ENCODE results near the gene NDOR1.

Gene NDOR1

DNA sequence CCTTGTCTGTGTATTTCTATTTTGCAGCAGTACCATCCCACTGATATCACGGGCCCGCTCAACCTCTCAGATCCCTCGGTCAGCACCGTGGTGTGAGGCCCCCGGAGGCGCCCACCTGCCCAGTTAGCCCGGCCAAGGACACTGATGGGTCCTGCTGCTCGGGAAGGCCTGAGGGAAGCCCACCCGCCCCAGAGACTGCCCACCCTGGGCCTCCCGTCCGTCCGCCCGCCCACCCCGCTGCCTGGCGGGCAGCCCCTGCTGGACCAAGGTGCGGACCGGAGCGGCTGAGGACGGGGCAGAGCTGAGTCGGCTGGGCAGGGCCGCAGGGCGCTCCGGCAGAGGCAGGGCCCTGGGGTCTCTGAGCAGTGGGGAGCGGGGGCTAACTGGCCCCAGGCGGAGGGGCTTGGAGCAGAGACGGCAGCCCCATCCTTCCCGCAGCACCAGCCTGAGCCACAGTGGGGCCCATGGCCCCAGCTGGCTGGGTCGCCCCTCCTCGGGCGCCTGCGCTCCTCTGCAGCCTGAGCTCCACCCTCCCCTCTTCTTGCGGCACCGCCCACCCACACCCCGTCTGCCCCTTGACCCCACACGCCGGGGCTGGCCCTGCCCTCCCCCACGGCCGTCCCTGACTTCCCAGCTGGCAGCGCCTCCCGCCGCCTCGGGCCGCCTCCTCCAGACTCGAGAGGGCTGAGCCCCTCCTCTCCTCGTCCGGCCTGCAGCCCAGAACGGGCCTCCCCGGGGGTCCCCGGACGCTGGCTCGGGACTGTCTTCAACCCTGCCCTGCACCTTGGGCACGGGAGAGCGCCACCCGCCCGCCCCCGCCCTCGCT, 37.5 kb upstream of the NDOR1 start:
- no peak for DNase-seq (ENCODE audit: low read depth)

DNA sequence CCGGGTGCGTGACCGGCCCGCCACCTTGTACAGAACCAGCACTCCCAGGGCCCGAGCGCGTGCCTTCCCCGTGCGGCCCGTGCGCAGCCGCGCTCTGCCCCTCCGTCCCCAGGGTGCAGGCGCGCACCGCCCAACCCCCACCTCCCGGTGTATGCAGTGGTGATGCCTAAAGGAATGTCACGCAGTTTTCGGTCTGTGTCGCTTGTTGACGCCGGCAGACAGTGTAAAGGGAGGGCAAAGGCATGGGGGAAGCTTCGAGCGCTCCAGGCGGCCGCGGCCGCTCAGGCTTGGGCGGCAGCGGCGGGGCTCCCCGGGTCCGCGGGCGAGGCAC, 37.0 kb upstream of the NDOR1 start:
- no peak for DNase-seq (ENCODE audit: low read depth)

DNA sequence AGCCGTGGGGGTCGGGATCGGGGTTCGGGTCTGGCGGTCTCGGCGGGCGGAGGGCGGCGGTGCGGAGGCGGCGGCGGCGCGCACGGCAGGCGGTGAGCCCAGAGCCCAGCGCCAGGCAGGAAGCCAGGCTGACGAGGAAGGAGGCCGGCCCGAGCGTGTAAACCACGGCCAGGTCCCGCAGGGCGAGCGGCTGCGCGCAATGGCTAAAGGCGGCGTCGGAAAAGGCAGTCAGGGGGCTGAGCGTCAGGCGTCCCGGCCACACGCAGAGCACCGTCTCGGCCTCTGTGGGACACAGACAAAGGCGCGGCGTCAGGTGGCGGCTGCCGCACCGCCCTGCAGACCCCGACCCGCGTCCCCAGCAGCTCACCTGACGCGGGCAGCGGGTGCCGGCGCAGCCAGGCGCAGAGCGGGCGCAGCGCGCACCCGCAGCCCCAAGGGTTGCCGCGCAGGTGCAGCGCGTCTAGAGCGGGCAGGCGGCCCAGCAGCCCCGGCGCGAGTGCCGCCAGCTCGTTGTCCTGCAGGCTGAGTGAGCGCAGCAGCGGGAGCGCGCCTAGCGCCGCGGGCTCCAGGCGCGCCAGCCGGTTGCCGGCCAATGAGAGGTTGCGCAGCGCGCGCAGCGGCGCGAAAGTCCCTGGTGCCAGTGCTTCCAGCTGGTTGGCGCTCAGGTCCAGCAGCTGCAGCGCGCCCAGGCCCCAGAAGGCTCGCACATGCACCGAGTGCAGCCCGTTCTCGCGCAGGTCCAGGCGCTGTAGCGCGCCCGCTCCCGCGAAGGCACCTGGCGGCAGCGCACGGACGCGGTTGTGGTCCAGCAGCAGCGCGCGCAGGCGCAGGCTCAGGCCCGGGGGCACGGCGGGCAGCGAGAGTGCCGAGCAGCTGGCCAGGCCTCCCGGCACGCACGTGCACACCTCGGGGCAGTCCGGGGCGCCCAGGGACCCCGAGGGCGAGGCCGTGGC, 36.3 kb upstream of the NDOR1 start:
- DNase-seq (ENCODE audit: low read depth): no peak

DNA sequence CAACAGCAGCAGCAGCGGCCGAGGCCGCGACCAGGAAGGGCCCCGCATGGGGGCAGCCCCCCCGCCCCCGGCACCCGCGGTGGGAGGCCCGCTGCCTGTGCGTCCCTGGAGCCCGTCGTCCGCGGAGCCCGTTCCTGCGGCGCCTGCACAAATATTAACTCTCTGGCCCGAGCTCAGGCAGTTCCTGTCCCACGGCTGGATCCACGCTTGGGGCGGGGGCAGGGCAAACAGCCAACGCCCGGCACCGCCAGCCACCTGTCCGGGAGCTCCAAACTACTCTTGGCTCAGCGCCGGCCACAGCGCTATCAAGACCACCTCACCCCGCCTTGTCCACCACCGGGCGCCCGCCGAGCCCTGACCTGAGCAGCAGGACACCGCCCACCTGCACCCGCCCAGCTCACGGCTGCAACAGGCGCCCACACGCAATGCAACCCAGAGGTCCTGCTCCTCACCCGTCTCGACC, 35.6 kb upstream of the NDOR1 start, which contains the start of gene LRRC26:
TSS of gene LRRC26 (minus strand) at position 156 of the 463 bp plus-strand sequence. CDS start at position 48, 108 bp downstream.
- DNase-seq (ENCODE audit: low read depth): no peak

DNA sequence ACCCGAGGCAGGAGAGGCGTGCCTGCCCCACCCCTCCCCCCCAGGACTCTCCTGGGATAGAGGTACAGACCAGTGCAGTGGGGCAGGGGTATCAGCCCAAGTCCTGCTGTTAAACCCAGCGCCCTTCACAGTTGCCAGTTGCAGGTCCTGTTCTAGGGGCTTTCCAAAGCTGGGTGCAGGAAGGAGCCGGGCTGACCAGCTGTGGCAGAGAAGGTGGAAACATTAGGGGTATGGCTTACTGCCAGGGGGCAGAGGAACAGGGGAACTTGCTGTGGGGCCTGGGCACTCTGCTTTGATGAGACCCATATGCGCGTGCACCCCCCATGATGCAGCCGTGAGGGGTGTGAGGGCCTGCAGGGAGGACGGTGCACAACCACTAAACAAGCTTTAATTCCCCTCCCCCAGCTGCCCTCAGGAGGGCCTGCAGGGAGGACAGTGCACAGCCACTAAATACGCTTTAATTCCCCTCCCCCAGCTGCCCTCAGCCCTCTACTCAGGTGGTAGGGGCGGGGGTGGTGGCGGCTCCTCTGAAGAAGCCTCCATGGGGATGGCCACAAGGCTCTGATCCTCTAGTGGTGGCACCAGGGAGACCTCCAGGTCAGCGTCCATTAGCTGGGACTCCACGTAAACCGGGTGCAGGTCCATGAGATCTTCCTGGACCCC, 34.9 kb upstream of the NDOR1 start:
- no peak for DNase-seq (ENCODE audit: low read depth)

DNA sequence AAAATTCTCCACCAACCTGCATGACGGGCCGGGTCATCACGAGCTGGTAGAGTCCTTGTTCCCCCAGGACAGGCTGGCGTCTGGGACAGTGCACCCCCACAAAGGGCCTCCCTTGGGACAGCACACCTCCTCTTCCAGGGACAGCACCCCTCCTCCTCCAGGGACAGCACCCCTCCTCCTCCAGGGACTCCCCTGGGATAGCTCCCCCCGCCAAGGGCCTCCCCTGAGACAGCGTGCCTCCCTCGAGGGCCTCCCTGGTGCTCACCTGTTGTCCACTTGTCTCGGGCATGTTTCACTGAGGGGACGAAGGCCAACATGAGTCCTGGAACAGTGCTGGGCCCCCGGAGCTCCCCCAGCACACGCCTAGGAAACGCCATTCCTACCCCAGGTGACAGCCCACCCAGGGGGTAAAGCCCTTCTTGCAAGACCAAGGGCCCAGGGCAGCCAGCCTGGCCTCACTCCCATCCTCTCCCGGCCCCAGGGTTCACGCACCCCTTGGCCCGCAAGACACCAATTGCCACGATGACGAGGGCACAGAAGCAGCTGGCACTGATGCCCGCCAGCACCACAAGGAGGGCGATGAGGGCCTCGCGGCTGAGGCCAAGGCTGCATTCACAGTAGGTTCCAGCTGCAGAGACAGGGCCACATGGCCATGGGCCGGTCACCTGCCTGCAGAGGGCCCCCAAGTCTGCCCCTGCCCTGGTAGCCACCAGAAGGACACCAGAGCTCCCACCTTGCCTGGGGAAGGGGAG, 34.2 kb upstream of the NDOR1 start:
- no peak for DNase-seq (ENCODE audit: low read depth)

DNA sequence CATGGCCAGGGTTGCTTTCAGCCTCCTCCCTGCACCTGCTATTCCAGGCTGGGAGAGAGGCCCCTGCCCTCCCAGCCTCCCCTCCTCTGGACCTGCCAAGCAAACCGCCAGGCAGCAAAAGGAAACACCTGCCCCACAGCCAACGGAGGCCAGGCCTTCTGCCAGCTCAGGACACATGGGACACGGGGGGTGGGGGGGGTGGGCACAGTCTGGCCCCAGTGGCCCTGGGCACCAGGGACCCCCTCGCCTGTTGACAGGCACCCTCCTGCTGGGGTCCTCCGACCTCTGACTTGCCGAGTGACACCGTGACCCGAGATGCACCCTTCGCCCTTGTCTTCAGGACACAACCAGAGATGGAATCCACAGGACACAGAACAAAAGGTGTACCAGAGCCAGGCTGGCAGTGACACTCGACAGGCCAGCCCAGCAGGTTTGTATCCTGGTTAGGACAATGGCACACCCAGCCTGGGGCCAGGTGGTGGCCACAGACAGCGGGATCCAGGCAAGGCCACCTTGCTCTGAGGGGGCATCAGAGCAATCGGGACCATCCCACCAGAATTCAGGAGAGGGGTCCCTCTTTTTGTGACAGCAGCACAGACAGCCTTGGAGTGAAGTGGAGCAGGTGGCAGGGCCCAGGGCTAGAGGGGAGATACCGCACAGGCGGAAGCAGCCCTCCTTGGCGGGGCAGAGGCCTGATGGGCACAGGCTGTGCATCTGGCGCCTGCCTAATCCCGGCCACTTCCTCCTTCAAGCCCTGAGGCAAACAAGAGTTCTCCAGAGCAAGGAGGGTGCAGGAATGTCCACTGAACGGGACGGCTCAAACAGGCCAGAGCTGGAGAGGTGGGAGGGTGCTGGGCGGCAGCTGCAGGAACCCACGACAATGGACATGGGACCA, 32.4 kb upstream of the NDOR1 start:
- no peak for DNase-seq (ENCODE audit: low read depth)

DNA sequence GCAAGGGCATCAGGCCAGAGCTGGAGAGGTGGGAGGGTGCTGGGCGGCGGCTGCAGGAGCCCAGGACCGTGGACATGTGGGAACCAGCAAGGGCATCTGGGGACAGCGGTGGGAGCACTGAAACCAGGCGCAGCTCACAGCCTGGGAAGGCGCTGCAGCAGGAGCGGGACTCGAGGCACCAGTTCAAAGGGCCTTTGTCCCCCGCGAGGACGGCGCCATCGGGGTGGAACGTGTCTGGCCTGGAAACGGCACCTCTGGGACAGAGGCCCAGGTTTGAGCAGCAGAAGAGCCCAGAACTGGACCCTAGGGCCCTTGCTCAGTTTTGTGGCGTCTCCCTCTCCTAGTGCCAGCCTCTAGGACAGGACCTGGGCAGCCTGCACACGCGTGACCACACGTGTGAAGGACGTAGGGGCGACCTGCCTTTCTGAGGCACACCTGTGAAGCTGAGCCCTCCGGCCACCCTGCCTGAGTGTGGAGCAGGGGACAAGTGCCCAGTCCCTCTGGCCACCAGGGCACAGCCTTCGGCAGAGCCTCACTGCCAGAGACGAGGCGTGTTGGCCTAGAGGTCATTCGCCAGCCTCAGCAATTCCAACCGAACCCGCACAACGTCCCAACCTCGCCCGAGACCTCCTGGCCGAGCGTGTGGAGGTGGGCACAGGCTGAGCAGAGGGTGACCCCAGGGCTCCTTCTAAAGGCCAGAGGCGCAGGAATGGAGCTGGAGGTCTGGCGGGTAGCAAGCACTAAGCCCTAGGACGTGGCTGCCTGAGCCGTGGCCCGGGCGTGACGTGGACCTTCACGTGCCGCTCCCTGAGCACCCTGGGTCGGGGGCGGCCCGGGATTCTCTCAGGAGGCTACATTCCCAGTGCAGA, 31.5 kb upstream of the NDOR1 start:
- no peak for DNase-seq (ENCODE audit: low read depth)

DNA sequence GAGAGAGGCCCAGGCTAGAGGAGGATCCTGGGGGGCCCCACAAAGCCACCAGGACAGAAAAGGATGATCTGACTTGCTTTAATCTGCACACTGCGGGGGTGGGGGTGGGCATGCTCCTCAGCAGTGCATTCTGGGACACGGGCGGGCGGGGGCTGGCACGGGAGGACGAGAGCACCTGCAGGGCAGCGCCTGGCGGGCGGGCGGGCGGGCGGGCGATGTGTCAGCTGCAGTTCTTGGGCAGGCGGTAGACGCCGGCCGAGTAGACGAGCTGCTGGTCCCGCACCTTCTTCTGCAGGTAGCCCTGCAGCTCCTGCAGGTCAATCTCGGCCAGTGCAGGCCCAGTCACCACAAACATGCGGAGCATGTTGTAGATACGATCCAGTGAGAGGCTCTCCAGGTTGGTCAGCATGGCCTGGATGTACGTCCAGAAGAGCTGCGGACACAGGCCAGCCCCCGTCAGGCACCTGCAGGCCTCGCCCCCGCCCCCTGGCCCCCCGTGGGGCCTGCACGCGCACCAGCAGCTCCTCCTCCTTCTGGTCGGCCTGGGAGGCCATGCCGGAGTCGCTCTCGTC, 30.7 kb upstream of the NDOR1 start:
- no peak for DNase-seq (ENCODE audit: low read depth)

DNA sequence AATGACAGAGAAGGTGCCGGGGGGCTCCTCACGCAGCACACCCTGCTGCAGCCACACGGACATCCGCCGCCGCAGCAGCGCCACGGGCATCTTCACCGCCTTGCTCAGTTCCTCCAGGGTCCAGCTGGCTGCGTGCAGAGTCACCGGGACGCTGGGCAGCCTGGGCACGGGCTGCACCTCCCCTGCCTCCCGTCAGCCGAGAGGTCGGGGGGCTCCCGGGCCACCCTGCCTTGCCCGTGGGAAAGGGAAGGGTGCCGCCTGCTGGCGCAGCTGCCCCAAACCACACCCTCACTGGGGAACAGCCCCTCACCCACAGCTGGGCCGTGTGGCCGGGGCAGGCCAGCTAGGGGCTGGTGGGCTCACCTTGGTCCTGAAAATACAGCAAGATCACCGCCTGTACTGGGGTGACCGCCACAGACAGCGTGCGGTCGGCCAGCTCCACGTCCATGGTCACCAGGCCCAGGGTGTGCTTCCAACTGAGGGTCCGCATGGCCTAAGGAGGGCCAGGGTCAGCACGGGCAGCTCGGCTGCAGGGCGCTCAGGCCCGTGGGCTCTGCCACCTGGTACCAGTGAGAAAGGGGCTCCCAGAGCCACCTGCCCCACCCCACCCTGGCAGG, 30.0 kb upstream of the NDOR1 start:
- no peak for DNase-seq (ENCODE audit: low read depth)

DNA sequence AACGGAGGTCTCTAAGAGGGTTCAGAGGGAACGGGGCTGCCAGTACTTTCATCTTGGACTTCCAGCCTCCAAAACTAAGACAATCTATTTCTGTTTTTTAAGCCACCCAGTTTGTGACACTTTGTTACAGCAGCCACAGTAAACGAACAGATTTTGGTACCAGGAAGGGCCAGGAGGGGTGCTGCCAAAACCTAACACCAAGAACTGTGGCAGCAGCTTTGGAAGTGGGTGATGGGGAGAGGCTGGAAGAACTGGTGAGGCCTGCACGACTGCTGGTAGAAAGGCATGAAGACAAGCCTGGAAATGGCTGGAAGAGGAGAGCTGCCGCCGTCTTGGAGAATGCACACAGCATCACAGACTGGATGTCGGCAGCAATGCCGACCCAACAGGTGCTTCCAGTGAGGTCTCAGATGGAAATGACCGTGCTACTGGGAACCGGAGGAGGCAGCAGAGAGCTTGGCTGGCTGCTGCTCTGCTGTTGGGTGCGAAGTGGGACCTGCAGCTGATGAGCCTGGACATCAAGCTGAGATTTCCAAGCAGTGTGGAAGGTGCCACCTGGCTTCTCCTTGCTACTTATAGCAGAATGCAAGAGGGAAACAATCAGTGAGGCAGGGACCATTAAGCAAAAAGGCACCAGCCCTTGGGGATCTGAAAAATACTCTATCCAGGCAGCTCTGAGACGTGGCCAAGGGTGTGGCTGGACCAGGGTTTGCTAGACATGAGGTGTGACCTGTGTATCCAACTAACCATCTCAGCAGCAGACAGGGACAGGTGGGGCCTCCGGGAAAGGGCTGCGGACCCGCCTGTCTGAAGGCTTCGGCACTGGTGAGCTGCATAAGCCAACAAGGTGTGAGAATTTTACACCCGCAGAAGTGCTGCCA, 29.0 kb upstream of the NDOR1 start:
- DNase-seq (ENCODE audit: low read depth): no peak

DNA sequence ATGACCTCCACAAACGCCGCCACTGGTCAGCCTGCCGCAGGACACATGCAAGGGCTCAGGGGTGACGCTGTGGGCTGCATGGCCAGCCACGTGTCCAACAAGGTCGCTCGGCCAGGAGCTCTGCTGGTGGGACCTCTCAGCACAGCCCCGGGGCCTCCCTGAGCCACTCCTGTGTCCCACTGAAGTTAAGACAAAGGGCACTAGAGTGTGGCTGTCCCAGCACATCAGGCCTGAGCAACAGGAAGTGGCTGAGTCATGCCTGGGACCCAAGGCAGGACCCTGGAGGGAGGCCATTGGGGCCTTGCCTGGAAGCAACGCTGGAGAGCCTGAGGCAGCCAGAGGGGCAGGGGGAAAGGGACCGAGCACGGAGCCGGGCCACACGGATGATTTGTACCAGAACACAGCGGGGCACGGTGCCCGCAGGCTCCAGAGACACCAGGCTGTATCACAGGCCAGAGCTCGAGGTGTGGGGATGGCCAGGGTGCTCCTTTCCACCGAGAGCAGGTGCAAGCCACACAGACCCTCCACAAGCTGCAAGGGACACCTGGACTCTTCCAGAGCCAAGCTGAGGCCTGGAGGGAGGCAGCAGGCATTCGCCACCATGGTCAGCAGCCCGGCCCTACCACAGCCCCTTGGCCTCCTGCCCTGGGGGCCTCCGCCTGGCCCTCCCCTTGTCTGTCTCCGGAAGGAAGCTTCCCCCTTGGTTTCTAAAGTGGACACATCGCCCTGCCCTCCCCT, 27.1 kb upstream of the NDOR1 start:
- no peak for DNase-seq (ENCODE audit: low read depth)

DNA sequence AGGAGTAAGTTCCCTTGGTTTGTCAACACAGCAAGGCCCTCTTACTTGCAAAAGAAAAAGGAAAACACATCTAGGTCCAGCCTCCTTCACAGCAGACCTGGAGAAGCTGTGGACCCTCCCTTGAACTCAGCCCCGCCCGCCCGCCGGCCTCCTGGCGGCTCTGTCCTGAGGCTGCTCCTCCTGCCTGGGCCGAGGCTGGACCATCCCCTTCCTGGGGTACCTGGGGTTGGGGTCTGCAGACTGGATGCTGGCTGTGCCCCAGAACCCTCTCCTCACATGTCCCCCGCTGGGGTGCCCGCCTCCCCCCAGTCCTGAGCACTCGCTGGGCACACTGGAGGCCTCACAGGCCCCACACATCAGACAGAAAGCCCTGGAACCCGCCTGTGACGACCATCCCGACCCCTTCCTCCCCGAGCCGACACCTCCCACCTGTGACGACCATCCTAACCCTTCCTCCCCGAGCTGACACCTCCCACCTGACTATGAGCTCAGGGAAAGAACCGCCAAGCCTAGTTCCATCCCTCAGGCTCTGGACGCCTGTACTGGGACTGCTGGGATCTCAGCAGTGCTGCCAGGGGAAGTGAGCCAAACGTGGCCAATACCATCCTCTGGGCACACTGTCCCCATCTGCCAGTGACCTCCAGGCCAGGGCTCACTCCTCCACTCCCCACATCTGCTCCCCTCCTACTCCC, 26.4 kb upstream of the NDOR1 start:
- DNase-seq (ENCODE audit: low read depth): no peak

DNA sequence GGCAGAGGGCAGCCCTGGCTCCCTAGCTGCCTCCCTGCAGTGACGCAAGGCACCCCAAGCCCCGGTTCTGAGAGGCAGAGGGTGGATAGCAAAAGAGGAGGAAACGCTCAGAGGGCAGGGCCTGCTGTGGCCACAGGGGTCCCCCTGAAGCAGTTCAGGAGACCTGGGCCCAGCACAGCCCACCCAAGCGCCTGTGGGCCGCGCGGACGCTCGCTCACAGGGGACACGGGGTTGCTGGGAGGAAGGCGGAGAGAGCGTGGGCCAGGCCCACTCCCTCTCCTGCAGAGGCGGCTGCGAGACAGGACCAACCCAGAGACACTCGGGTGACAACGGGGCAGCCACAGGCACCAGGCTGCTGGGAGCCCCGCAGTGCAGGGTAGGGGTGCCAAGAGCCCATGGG, 25.7 kb upstream of the NDOR1 start:
- DNase-seq (ENCODE audit: low read depth): no peak

DNA sequence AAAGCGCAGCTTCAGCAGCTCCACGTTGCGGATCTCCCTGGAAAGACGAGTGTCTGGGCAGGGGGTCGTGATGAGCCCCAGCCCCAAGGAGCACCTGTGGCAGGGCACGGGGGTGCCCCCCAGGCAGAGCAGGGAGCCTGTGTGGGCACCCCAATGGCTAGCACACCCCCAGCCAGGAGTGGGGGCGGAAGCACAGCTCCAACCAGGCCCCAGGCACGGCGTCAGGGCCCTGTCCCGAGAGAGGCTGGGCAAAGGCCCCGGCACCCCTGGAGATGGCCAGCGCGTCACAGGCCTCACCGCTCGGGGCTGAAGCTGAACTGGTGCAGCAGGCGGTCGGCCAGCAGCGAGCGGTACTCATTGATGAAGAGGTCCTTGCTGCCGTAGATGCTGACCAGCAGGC, 25.0 kb upstream of the NDOR1 start:
- no peak for DNase-seq (ENCODE audit: low read depth)

DNA sequence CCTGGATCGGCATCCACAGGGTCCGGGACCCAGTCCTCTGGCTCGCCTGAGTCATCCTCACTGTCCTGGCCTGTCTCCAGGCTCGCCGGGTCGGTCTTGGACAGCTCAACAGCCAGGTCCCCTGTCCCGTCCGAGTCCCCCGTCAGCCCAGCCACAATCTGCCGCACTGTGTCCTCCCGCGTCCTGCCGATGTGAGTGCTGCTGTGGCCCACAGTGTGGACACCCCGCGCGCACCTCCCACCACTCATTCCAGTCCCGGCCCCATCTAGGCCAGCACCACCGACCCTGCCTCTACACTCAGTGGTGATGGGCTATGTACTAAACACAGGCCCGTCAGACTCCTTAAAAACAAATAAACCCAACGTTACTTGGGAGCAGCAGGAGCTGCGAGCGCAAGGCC, 23.8 kb upstream of the NDOR1 start:
- DNase-seq (ENCODE audit: low read depth): no peak

DNA sequence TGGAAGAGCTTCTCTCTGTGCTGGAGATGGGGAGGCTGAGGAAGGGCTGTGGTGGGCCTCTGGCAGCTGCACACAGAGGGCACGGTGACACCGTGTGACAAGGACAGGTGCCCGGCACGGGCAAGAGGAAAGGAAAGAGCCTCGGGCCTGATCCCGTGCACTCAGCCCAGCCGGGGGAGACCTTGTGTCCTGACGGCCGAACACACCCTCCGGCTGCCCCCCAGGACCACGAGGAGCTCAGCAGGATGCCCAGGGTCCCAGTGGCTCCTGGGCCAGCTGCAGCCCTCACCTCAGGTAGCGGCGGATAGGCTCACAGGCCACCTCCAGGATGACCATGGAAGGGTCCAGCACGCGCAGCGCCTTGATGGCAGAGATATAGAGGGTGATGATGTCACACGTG, 22.7 kb upstream of the NDOR1 start:
- DNase-seq (ENCODE audit: low read depth): no peak

All from activated T-cell treated with anti-CD3 and anti-CD28 coated beads for 48 hours (primary cell).